ENCODE results near the gene WDR70. TPM values are rescaled to one million over a fixed set of nuclear protein-coding genes. Genes with fewer than 3 reads are reported as not detected.

WDR70 gene
- total and polyA plus RNA-seq, 2 of the 8 experiments (the other 6 are each of a cell fraction or from before 2014, with no cell fraction given): 10.6 to 37.4 TPM

- Histone ChIP-seq H2BK5ac (ENCODE audit: low read depth, low read length) (no peak overlapping the region), H3K27me3 (replicated peaks in 1 of 4; ENCODE audit: control insufficient read depth in 3 of 4, extremely low read depth in 1 of 4, insufficient read depth in 3 of 4, low read length in 3 of 4) (no peaks in the 10 kb centered on the region), H3K4me2 (ENCODE audit: insufficient read depth in 1 of 2, low read depth in 2 of 2, low read length in 2 of 2) (no peak overlapping the region), H3K79me2 (ENCODE audit: control insufficient read depth in 1 of 2, insufficient read depth in 2 of 2, low read length in 2 of 2) (no peaks in the 10 kb centered on the region), H2AFZ (ENCODE audit: low read length) (no peak overlapping the region), H4K8ac (ENCODE audit: extremely low read depth, insufficient read depth, low read length) (no peak overlapping the region), H2BK20ac (ENCODE audit: low read length) (no peak overlapping the region), H3K23me2 (ENCODE audit: low read depth, low read length) (0 out of 2 replicates have a peak, but pooled peaks cover 2% of the 10 kb centered on the region), H3K9ac (replicated peaks in 1 of 4; ENCODE audit: extremely low read depth in 1 of 4, low read depth in 3 of 4, low read length in 3 of 4) (no peak overlapping the region), H4K5ac (ENCODE audit: insufficient read length, low read depth, low read length) (no peak overlapping the region), H4K20me1 (replicated peaks in 1 of 2; ENCODE audit: control insufficient read depth in 1 of 2, insufficient read depth in 2 of 2, low read length in 2 of 2) (no peaks in the 10 kb centered on the region), H2BK12ac (ENCODE audit: low read depth, low read length) (no peak overlapping the region), H3K79me1 (ENCODE audit: low read depth, low read length) (no peaks in the 10 kb centered on the region), H2BK15ac (ENCODE audit: low read length) (no peak overlapping the region), H3K23ac (ENCODE audit: insufficient read length) (no peak overlapping the region), H3K18ac (ENCODE audit: extremely low read depth, low read length) (no peak overlapping the region), H2AK5ac (ENCODE audit: low read depth, low read length) (no peak overlapping the region), H2BK120ac (replicated peaks; ENCODE audit: low read depth, low read length) (no peak overlapping the region), H4K91ac (replicated peaks; ENCODE audit: insufficient read length, low read length) (no peak overlapping the region), H3K4ac (replicated peaks; ENCODE audit: insufficient read length, low read depth, low read length) (no peak overlapping the region), H3K36me3 (ENCODE audit: control insufficient read depth in 2 of 4, insufficient read depth in 4 of 4, low read length in 3 of 4) (no peaks in the 10 kb centered on the region; a peak in 1 of 8 replicates), H3K27ac (ENCODE audit: low read depth, low read length) (no peak overlapping the region), H3K4me3 (ENCODE audit: extremely low read depth in 1 of 4, insufficient read depth in 2 of 4, low read depth in 3 of 4, low read length in 4 of 4) (no peak overlapping the region), H3K4me1 (replicated peaks in 1 of 4; ENCODE audit: control insufficient read depth in 3 of 4, insufficient read depth in 4 of 4, low read length in 3 of 4) (no peaks in the 10 kb centered on the region), H3K56ac (replicated peaks; ENCODE audit: insufficient read length, low read depth, low read length) (no peak overlapping the region), H3K9me3 (ENCODE audit: insufficient read depth in 2 of 2, low read depth in 1 of 2, low read length in 1 of 2) (no peaks in the 10 kb centered on the region), H3K14ac (ENCODE audit: insufficient read length) (no peak overlapping the region)
- FAIRE-seq (no peak), DNase-seq (ENCODE audit: low read depth in 1 of 2, low spot score in 2 of 2) (no peak)
- ChIA-PET CTCF (ENCODE audit: partially characterized antibody) (interaction anchor here (1.7 kb wide), 1 partner anchor 10 kb away, joined by 3 read pairs; no protein-coding TSS in a partner anchor), POLR2A (ENCODE audit: partially characterized antibody) (no interaction called here)
- WGBS, 2 experiments (ENCODE audit: extremely low coverage in 1 of 2, insufficient coverage in 1 of 2, insufficient read length in 1 of 2, insufficient replicate concordance in 2 of 2, low coverage in 1 of 2, low lambda C conversion rate in 2 of 2, missing lambda C conversion rate in 1 of 2): 82% methylated on average over 4 of the region's 4 CpGs; no CpG with 5 or more reads in 1 of the 2 experiments
Measured at GRCh38 chr5:37400501-37400900, 21.4 kb downstream of the WDR70 start.
